Neuronal stem cell (in vitro differentiated cells): ENCODE results near the gene P4HA3.

Experiments
- DNase-seq: peaks from one replicate; pipeline ENCODE4 v3.0.0-alpha.2; 2013; ENCODE audit warnings: low spot score
- H2AFZ ChIP-seq: one replicate; pipeline ENCODE4 v1.6.1; 2013; ENCODE audit warnings: mild to moderate bottlenecking, low read length, inconsistent platforms
- H2AK5ac ChIP-seq: 2 replicates; pipeline ENCODE4 v1.6.1; 2013; ENCODE audit warnings: low read depth, mild to moderate bottlenecking, inconsistent platforms, low read length, moderate library complexity, mixed read lengths
- H2BK120ac ChIP-seq: 2 replicates; pipeline ENCODE4 v1.6.1; 2013; ENCODE audit warnings: low read depth, mild to moderate bottlenecking, inconsistent platforms, low read length, moderate library complexity, mixed read lengths
- H2BK12ac ChIP-seq: one replicate; pipeline ENCODE4 v1.6.1; 2013; ENCODE audit warnings: low read length, inconsistent platforms
- H2BK15ac ChIP-seq: 2 replicates; pipeline ENCODE4 v1.6.1; 2013; ENCODE audit warnings: mild to moderate bottlenecking, low read length, inconsistent platforms, mixed read lengths
- H2BK5ac ChIP-seq: one replicate; pipeline ENCODE4 v1.6.1; 2013; ENCODE audit warnings: inconsistent platforms, mild to moderate bottlenecking, low read length, moderate library complexity
- H3K14ac ChIP-seq: one replicate; pipeline ENCODE4 v1.6.1; 2013; ENCODE audit warnings: low read length, inconsistent platforms
- H3K18ac ChIP-seq: 2 replicates; pipeline ENCODE4 v1.6.1; 2013; ENCODE audit warnings: low read length, inconsistent platforms
- H3K23ac ChIP-seq: 2 replicates; pipeline ENCODE4 v1.6.1; 2013; ENCODE audit warnings: low read depth, mild to moderate bottlenecking, mixed read lengths, low read length, inconsistent platforms; ENCODE audit not compliant: poor library complexity
- H3K27ac ChIP-seq: replicated peaks from 3 replicates; pipeline ENCODE4 v1.5.1; 2013; ENCODE audit warnings: low read length, inconsistent platforms
- H3K27me3 ChIP-seq, 3 experiments: 2 replicates each; pipeline ENCODE4 v1.6.1; 2013; ENCODE audit warnings: low read length in 3 of 3, mild to moderate bottlenecking in 2 of 3, inconsistent platforms in 1 of 3, low read depth in 1 of 3, mixed read lengths in 1 of 3, moderate library complexity in 1 of 3; ENCODE audit not compliant: control insufficient read depth in 3 of 3, insufficient read depth in 3 of 3
- H3K36me3 ChIP-seq, 2 donors: replicated peaks in 1 of 2; 2 replicates each; pipeline ENCODE4 v1.6.1; 2013; ENCODE audit warnings: low read length in 2 of 2; ENCODE audit not compliant: control insufficient read depth in 2 of 2, insufficient read depth in 2 of 2
- H3K4ac ChIP-seq: 2 replicates; pipeline ENCODE4 v1.6.1; 2013; ENCODE audit warnings: inconsistent platforms, mild to moderate bottlenecking, low read length, moderate library complexity
- H3K4me1 ChIP-seq, 2 donors: 1 replicate in 1 of 2; 2 replicates in 1 of 2; pipeline ENCODE4 v1.6.1; 2013; ENCODE audit warnings: low read length in 2 of 2, low read depth in 1 of 2; ENCODE audit not compliant: control insufficient read depth in 2 of 2, insufficient read depth in 1 of 2
- H3K4me2 ChIP-seq: one replicate; pipeline ENCODE4 v1.6.1; 2013; ENCODE audit warnings: mild to moderate bottlenecking, low read length, inconsistent platforms; ENCODE audit not compliant: insufficient read depth, poor library complexity, severe bottlenecking
- H3K4me3 ChIP-seq, 2 donors: 2 replicates each; pipeline ENCODE4 v1.5.1; 2013; ENCODE audit warnings: low read length in 2 of 2, mild to moderate bottlenecking in 2 of 2, inconsistent platforms in 1 of 2, moderate library complexity in 1 of 2
- H3K79me1 ChIP-seq: one replicate; pipeline ENCODE4 v1.6.1; 2013; ENCODE audit warnings: low read depth, mild to moderate bottlenecking, inconsistent platforms, low read length, moderate library complexity
- H3K9ac ChIP-seq: one replicate; pipeline ENCODE4 v1.6.1; 2013; ENCODE audit warnings: mild to moderate bottlenecking, low read depth, low read length, inconsistent platforms; ENCODE audit not compliant: poor library complexity
- H3K9me3 ChIP-seq, 2 donors: replicated peaks in 1 of 2; 2 replicates each; pipeline versions ENCODE3 to v1.6.1; 2013; ENCODE audit warnings: low read length in 2 of 2, mild to moderate bottlenecking in 2 of 2, inconsistent platforms in 1 of 2, low read depth in 1 of 2, mixed read lengths in 1 of 2, moderate library complexity in 1 of 2; ENCODE audit not compliant: control insufficient read depth in 2 of 2, insufficient read depth in 1 of 2
- H4K8ac ChIP-seq: one replicate; pipeline ENCODE4 v1.6.1; 2013; ENCODE audit warnings: low read depth, mild to moderate bottlenecking, inconsistent platforms, low read length, moderate library complexity
- H4K91ac ChIP-seq: one replicate; pipeline ENCODE4 v1.6.1; 2013; ENCODE audit warnings: low read length, low read depth, mild to moderate bottlenecking, inconsistent platforms; ENCODE audit not compliant: poor library complexity
- WGBS, 2 donors: extraction: QIAGEN DNeasy Blood & Tissue Kit; methylation state at CpG; one replicate each; pipeline ENCODE4 v1.1.7; 2013; ENCODE audit warnings: missing lambda C conversion rate in 2 of 2, mixed read lengths in 1 of 2; ENCODE audit not compliant: insufficient read length in 2 of 2, insufficient replicate concordance in 1 of 2; ENCODE audit errors: extremely low coverage in 2 of 2; 5-methylcytosine and 5-hydroxymethylcytosine counted together

P4HA3 gene

GRCh38 chr11:74278721-74279161 is 32.7 kb downstream of the P4HA3 start:
- Histone ChIP-seq H3K4me3 (no peak overlapping the region), H4K8ac (no peak overlapping the region), H2BK15ac (no peak overlapping the region), H2BK120ac (no peak overlapping the region), H2BK12ac (no peak overlapping the region), H3K36me3 (no peaks in the 10 kb centered on the region), H3K4me2 (no peak overlapping the region), H3K9me3 (peaks cover 0 to 2% of the 10 kb centered on the region in 2 donors), H3K27ac (no peak overlapping the region), H3K4me1 (peaks cover 0 to 5% of the 10 kb centered on the region in 2 donors), H2BK5ac (no peak overlapping the region), H3K18ac (no peak overlapping the region), H3K4ac (no peak overlapping the region), H4K91ac (no peak overlapping the region), H3K14ac (no peak overlapping the region), H3K27me3 (no peaks in the 10 kb centered on the region), H3K79me1 (no peaks in the 10 kb centered on the region), H3K23ac (no peak overlapping the region), H2AFZ (no peak overlapping the region), H3K9ac (no peak overlapping the region), H2AK5ac (no peak overlapping the region)
- no CpG with 5 or more reads among the region's 1 CpG for WGBS, 2 donors
- DNase-seq = no peak

- Histone ChIP-seq H2BK5ac (no peak overlapping the region), H2AFZ (no peak overlapping the region), H3K4me1 (peaks cover 0 to 5% of the 10 kb centered on the region in 2 donors), H4K91ac (no peak overlapping the region), H3K27me3 (no peaks in the 10 kb centered on the region), H3K79me1 (no peaks in the 10 kb centered on the region), H3K14ac (no peak overlapping the region), H3K18ac (no peak overlapping the region), H3K36me3 (no peaks in the 10 kb centered on the region), H3K4me3 (no peak overlapping the region), H2AK5ac (no peak overlapping the region), H4K8ac (no peak overlapping the region), H3K4me2 (no peak overlapping the region), H2BK12ac (no peak overlapping the region), H2BK120ac (no peak overlapping the region), H3K9ac (no peak overlapping the region), H3K9me3 (peaks cover 0 to 2% of the 10 kb centered on the region in 2 donors), H3K27ac (no peak overlapping the region), H2BK15ac (no peak overlapping the region), H3K23ac (no peak overlapping the region), H3K4ac (no peak overlapping the region)
- DNase-seq = no peak
- no CpG with 5 or more reads among the region's 2 CpGs for WGBS, 2 donors
Measured at GRCh38 chr11:74278103-74278502, 33.3 kb downstream of the P4HA3 start.

- no peak overlapping the region for H2BK120ac ChIP-seq
- H3K4ac ChIP-seq = no peak overlapping the region
- H2BK5ac ChIP-seq = no peak overlapping the region
- no peak overlapping the region for H3K4me2 ChIP-seq
- no peak overlapping the region for H2AK5ac ChIP-seq
- peaks cover 0 to 2% of the 10 kb centered on the region in 2 donors for H3K9me3 ChIP-seq
- no peaks in the 10 kb centered on the region for H3K79me1 ChIP-seq
- H3K23ac ChIP-seq = no peak overlapping the region
- no peak overlapping the region for H2AFZ ChIP-seq
- H3K14ac ChIP-seq = no peak overlapping the region
- no peaks in the 10 kb centered on the region for H3K36me3 ChIP-seq
- no peak overlapping the region for H2BK12ac ChIP-seq
- H2BK15ac ChIP-seq = no peak overlapping the region
- no peak for DNase-seq
- peaks cover 0 to 5% (median 0%) of the 10 kb centered on the region in 3 experiments for H3K27me3 ChIP-seq
- H3K4me3 ChIP-seq = no peak overlapping the region
- H4K8ac ChIP-seq = no peak overlapping the region
- H3K18ac ChIP-seq = no peak overlapping the region
- WGBS, 2 donors = no CpG with 5 or more reads among the region's 2 CpGs
- no peak overlapping the region for H3K27ac ChIP-seq
- peaks cover 0 to 5% of the 10 kb centered on the region in 2 donors for H3K4me1 ChIP-seq
- no peak overlapping the region for H3K9ac ChIP-seq
- no peak overlapping the region for H4K91ac ChIP-seq
Measured at GRCh38 chr11:74276581-74276980, 34.9 kb downstream of the P4HA3 start.

GRCh38 chr11:74272276-74272675 is 39.2 kb downstream of the P4HA3 start:
- Histone ChIP-seq H3K14ac (no peak overlapping the region), H3K27ac (no peak overlapping the region), H3K36me3 (no peaks in the 10 kb centered on the region), H2BK12ac (no peak overlapping the region), H3K23ac (no peak overlapping the region), H2BK5ac (no peak overlapping the region), H3K4me3 (no peak overlapping the region), H2BK15ac (no peak overlapping the region), H2AK5ac (no peak overlapping the region), H3K27me3 (peaks cover 0 to 11% (median 0%) of the 10 kb centered on the region in 3 experiments), H3K4ac (no peak overlapping the region), H3K18ac (no peak overlapping the region), H3K4me1 (peaks cover 0 to 1% of the 10 kb centered on the region in 2 donors), H4K8ac (no peak overlapping the region), H4K91ac (no peak overlapping the region), H3K4me2 (no peak overlapping the region), H3K79me1 (no peaks in the 10 kb centered on the region), H2AFZ (no peak overlapping the region), H2BK120ac (no peak overlapping the region), H3K9ac (peak overlapping the region; percentile 22), H3K9me3 (no peaks in the 10 kb centered on the region)
- no CpG with 5 or more reads among the region's 4 CpGs for WGBS, 2 donors
- DNase-seq = no peak
